ENCODE data around the gene ZNF579. TPM values are rescaled to one million over a fixed set of nuclear protein-coding genes. Genes with fewer than 3 reads are reported as not detected.

ZNF579 gene
- total and polyA plus RNA-seq, 2 of the 13 experiments (the other 11 are each of a cell fraction or from before 2014, with no cell fraction given) = 2.1 to 2.9 TPM

DNA sequence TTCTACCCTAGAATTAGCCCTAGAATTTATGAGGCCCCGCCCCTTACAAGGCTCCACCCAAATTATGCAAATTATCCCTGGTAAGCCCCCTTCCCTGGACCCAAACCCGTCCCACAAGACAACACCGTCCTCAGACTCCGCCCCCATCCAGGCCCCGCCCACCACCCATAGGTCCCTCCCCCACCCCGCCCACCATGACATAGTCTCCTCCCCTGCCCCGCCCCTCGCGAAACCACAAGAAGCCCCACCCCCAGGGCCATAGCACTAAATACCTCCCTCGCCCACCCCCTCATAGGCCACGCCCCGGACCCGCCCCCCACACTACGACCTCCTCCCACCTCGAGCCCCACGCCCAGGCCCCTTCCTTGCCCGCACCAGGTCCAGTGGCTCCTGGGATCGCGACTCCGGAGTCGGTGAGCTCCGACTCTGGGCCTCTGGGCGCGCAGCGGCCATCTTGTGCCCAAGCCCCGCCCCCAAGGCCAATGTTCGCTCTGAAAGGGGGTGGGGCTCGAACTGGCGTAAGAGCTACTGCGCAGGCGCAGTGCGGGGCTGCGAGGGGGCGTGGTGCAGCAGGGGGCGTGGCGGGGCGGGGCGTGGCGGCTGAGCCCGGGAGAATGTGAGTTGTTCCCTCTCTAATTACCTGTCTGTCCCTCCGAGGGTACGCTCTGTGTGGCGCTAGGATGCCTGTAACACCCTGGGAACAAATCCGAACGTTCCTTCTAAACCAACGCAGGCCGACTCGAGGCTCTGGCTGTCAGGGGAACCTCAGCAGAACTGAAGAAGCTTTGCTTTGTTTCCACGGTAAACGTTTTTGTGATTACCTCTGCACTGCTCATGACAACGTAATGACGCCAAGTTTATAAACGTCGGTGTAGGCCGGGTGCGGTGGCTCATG, 43.7 kb upstream of the ZNF579 start, which contains the start of gene ZNF784 (continued):
- TF ChIP-seq, protein P1, sequence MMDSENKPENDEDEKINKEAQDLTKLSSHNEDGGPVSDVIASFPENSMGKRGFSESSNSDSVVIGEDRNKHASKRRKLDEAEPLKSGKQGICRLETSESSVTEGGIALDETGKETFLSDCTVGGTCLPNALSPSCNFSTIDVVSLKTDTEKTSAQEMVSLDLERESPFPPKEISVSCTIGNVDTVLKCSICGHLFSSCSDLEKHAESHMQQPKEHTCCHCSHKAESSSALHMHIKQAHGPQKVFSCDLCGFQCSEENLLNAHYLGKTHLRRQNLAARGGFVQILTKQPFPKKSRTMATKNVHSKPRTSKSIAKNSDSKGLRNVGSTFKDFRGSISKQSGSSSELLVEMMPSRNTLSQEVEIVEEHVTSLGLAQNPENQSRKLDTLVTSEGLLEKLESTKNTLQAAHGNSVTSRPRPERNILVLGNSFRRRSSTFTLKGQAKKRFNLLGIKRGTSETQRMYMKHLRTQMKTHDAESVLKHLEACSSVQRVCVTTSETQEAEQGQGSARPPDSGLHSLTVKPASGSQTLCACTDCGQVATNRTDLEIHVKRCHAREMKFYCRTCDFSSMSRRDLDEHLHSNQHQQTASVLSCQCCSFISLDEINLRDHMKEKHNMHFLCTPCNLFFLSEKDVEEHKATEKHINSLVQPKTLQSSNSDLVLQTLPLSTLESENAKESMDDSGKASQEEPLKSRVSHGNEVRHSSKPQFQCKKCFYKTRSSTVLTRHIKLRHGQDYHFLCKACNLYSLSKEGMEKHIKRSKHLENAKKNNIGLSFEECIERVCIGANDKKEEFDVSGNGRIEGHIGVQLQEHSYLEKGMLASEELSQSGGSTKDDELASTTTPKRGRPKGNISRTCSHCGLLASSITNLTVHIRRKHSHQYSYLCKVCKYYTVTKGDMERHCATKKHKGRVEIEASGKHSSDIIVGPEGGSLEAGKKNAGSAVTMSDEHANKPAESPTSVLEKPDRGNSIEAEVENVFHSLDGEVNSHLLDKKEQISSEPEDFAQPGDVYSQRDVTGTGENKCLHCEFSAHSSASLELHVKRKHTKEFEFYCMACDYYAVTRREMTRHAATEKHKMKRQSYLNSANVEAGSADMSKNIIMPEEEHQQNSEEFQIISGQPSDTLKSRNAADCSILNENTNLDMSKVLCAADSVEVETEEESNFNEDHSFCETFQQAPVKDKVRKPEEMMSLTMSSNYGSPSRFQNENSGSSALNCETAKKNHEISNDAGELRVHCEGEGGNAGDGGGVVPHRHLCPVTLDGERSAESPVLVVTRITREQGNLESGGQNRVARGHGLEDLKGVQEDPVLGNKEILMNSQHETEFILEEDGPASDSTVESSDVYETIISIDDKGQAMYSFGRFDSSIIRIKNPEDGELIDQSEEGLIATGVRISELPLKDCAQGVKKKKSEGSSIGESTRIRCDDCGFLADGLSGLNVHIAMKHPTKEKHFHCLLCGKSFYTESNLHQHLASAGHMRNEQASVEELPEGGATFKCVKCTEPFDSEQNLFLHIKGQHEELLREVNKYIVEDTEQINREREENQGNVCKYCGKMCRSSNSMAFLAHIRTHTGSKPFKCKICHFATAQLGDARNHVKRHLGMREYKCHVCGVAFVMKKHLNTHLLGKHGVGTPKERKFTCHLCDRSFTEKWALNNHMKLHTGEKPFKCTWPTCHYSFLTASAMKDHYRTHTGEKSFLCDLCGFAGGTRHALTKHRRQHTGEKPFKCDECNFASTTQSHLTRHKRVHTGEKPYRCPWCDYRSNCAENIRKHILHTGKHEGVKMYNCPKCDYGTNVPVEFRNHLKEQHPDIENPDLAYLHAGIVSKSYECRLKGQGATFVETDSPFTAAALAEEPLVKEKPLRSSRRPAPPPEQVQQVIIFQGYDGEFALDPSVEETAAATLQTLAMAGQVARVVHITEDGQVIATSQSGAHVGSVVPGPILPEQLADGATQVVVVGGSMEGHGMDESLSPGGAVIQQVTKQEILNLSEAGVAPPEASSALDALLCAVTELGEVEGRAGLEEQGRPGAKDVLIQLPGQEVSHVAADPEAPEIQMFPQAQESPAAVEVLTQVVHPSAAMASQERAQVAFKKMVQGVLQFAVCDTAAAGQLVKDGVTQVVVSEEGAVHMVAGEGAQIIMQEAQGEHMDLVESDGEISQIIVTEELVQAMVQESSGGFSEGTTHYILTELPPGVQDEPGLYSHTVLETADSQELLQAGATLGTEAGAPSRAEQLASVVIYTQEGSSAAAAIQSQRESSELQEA (CRISPR knock-in tag; IDR thresholded peaks at IDR 0.05; ENCODE audit: not compliant biosample characterization) = no peak
- TF ChIP-seq ZSCAN22 (CRISPR knock-in tag; IDR thresholded peaks at IDR 0.05) (no peak), ZSCAN21 (CRISPR knock-in tag; IDR thresholded peaks at IDR 0.05; ENCODE audit: borderline replicate concordance) (no peak), POLR2AphosphoS5 (IDR thresholded peaks at IDR 0.05; ENCODE audit: low read depth, low read length) (peak; percentile 88), ZMYM2 (CRISPR knock-in tag; IDR thresholded peaks at IDR 0.05) (no peak), TBX3 (IDR thresholded peaks at IDR 0.05; ENCODE audit: borderline replicate concordance) (no peak), ZSCAN30 (CRISPR knock-in tag; IDR thresholded peaks at IDR 0.05) (no peak), ZNF572 (CRISPR knock-in tag; IDR thresholded peaks at IDR 0.05) (no peak), TARDBP (CRISPR knock-in tag; IDR thresholded peaks at IDR 0.05) (no peak; the same call in 1 of the 2 replicates), MTF1 (CRISPR knock-in tag; IDR thresholded peaks at IDR 0.05) (no peak), DR1 (CRISPR knock-in tag; IDR thresholded peaks at IDR 0.05) (peak; percentile 50; the same call in 1 of the 2 replicates), NBN (conservative IDR thresholded peaks at IDR 0.05) (no peak), DPF2 (CRISPR knock-in tag; IDR thresholded peaks at IDR 0.05; ENCODE audit: borderline replicate concordance, low read depth) (no peak), TP53 (CRISPR knock-in tag; conservative IDR thresholded peaks at IDR 0.05) (no peak), GTF3A (CRISPR knock-in tag; conservative IDR thresholded peaks at IDR 0.05) (no peak), ZC3H4 (CRISPR knock-in tag; IDR thresholded peaks at IDR 0.05; ENCODE audit: borderline replicate concordance) (no peak)
- TF ChIP-seq, protein P2, sequence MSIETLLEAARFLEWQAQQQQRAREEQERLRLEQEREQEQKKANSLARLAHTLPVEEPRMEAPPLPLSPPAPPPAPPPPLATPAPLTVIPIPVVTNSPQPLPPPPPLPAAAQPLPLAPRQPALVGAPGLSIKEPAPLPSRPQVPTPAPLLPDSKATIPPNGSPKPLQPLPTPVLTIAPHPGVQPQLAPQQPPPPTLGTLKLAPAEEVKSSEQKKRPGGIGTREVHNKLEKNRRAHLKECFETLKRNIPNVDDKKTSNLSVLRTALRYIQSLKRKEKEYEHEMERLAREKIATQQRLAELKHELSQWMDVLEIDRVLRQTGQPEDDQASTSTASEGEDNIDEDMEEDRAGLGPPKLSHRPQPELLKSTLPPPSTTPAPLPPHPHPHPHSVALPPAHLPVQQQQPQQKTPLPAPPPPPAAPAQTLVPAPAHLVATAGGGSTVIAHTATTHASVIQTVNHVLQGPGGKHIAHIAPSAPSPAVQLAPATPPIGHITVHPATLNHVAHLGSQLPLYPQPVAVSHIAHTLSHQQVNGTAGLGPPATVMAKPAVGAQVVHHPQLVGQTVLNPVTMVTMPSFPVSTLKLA (IDR thresholded peaks at IDR 0.05) = 0 out of 2 replicates have a peak, but pooled peaks have one; percentile 14
- TF ChIP-seq, protein P3, sequence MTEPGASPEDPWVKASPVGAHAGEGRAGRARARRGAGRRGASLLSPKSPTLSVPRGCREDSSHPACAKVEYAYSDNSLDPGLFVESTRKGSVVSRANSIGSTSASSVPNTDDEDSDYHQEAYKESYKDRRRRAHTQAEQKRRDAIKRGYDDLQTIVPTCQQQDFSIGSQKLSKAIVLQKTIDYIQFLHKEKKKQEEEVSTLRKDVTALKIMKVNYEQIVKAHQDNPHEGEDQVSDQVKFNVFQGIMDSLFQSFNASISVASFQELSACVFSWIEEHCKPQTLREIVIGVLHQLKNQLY (CRISPR knock-in tag; IDR thresholded peaks at IDR 0.05) = no peak
- TF ChIP-seq, protein P4, sequence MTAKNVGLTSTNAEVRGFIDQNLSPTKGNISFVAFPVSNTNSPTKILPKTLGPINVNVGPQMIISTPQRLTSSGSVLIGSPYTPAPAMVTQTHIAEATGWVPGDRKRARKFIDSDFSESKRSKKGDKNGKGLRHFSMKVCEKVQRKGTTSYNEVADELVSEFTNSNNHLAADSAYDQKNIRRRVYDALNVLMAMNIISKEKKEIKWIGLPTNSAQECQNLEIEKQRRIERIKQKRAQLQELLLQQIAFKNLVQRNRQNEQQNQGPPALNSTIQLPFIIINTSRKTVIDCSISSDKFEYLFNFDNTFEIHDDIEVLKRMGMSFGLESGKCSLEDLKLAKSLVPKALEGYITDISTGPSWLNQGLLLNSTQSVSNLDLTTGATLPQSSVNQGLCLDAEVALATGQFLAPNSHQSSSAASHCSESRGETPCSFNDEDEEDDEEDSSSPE (CRISPR knock-in tag; IDR thresholded peaks at IDR 0.05) = no peak
